Left renal pelvis (tissue), 4 donors: ENCODE measurements around the gene NFATC2. TPM values are rescaled to one million over a fixed set of nuclear protein-coding genes. Genes with fewer than 3 reads are reported as not detected.
A peak's percentile ranks its signal among the peaks of the same experiment; 100 is the strongest.

ENCODE experiments used
- DNase-seq, 4 donors: peaks; one replicate each; pipeline ENCODE4 v3.0.0-alpha.2; 2013; ENCODE audit warnings: low read depth in 4 of 4, low spot score in 3 of 4
- polyA plus RNA-seq, 4 donors: library from polyadenylated mRNA; unstranded; fragments of 120-200 nt; gene quantifications; one replicate each; pipeline ENCODE4 v1.2.1, GENCODE V29; 2013; ENCODE audit not compliant: insufficient read length in 4 of 4

The NFATC2 gene
- polyA plus RNA-seq, 4 donors: 2.0 to 3.4 (median 2.3) TPM

DNA sequence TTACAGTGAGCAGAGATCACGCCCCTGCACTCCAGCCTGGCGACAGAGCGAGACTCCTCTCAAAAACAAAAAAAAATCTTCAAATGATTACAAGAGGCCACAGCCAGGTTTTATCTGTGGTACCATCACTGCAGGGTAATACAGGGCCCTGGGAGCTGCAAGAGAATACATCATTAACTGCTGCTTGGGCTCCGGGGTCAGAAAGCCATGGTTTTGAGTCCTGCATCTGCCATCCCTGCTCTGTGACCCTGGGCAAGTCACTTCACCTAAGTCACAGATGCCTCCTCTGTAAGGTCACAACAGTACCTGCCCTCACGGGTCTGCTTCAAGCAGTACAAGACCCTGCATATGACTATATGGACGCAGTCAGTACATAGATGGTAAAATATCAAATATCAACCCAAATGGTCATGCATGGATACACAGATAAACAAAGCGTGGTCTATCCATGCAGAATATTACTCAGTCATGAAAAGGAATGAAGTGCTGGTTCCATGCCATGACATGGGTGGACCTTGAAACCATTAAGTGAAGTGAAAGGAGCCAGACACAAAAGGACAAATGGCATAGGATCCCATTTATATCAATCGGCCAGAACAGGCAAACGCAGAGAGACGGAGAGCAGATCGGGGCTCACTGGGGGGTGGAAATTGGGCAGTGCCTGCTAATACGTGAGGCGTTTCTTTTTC lies 83.6 kb downstream of the NFATC2 start:
- DNase-seq: no peak

- DNase-seq: no peak
Measured at GRCh38 chr20:51457533-51457932, 85.0 kb downstream of the NFATC2 start.

GRCh38 chr20:51456511-51457509 lies 85.7 kb downstream of the NFATC2 start:
- peak; percentile 44 to 69 (median 52) for DNase-seq

DNA sequence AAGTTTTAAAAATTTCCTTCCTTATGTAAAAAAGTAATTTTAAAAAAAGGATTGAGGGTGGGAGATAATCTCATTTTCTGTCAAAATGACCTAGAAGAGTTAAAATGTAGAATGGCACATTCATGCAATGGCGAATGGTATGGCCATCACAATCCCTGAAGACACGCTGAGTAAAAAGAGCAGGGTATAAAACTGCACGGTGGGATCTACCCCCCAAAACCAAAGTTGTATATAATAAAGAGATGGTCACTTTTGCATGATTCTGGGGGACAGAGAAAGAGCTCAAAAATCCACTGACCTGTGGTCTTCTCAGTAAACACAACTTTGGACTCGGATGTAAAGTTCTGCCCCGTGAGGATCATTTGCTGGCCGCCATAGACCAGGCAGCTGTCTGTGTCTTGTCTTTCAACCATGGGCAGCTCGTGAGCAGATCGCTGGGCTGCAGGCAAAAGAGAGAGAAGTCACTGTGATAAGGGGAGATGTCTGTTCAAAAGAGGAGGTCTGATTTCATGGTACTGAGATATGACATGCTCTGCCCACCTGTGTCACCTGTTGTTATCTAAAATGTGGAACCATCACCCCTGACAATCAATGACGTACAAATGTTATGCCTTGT lies 88.2 kb downstream of the NFATC2 start:
- no peak for DNase-seq

GRCh38 chr20:51452734-51453365 lies 89.7 kb downstream of the NFATC2 start:
- DNase-seq: no peak

DNA sequence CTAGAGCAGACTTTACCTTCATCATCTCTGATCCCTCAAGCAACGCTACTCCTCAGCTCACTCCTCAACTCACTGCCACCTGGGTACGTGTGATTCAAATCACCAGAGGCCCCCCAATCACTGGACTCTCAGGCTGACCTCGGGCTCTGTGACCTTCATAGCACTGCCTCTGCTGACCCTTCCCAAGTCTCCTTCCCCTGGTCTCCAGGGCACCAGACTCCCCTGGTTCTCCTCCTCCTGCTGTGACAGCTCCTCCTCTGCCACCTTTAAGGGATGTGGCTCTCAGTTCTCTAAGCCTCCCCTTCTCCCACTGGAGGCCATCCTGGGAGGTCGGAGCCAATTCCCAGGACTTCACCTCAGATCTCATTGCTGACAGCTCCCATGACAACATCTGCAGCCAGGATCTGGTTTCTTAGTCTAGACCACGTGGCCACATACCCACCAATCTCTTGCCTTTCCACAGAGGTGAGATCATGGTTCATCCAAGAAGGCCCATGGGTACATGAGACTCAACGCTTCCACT lies 90.4 kb downstream of the NFATC2 start:
- DNase-seq: no peak

DNA sequence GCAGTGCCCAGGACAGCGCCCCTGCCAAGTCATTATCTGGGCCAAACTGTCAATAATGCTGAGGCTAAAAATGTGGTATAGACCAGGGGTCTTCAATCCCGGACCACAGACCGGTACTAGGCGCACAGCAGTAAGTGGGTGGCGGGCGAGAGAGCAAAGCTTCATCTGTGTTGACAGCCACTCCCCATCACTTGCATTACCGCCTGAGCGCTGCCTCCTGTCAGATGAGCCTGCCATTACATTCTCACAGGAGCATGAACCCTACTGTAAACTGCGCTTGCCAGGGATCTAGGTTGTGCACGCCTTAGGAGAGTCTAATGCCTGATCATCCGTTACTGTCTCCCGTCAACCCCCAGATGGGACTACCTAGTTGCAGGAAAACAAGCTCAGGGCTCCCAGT lies 91.0 kb downstream of the NFATC2 start:
- DNase-seq: no peak

- DNase-seq: no peak
Measured at GRCh38 chr20:51450984-51451383, 91.5 kb downstream of the NFATC2 start.

- DNase-seq: no peak
Measured at GRCh38 chr20:51450221-51450712, 92.3 kb downstream of the NFATC2 start.

DNA sequence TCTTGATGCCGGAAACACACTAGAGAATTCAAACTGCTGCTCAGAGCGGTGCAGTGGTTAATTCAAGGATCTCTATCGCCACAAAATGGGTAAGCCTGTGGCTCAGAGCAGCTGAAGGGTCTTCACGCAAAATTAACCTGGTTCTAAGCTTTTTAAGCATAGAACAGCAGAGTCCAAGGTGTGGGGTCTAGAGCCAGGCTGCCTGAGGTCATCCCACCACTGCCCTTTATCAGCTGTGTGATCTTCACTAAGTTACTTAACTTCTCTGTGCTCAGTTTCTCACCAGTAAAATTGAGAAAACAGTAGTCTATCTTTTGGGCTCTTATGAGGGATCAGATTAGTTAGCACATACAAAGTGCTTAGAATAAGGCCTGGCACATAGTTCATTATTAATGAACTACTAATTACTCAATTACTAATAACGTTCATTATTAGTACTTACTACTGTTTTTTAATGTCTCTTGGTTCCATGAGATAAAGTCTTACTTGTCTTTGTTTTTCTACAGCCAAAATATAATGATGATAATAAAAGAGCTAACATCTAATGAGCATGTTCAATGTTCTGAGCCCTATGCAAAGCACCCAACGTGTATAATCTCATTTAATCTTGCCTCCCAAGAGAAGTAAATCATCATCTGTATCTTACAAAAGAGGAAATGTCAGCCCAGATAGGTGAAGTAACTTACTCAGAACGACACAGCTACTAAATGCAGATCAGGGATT lies 92.9 kb downstream of the NFATC2 start:
- DNase-seq: no peak

DNA sequence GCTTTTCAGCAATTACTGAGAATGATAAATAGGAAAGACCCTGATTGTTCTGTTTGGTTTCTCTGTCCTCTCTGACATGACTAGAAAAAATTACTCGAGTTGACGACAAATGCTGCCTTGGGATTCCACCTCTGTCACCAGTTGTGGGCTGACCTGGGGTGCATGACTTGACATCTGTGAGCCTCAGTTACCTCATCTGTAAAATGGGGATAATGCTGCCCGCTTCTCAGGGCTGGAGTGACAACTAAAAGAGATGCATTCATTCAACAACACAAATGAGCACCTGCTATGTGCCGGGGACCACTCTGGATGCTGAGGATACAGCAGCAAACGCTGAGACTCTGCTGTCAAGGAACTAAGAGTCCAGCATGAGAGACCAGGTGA lies 94.8 kb downstream of the NFATC2 start:
- DNase-seq: no peak

- no peak for DNase-seq
Measured at GRCh38 chr20:51447097-51447764, 95.3 kb downstream of the NFATC2 start.

- no peak for DNase-seq
Measured at GRCh38 chr20:51446656-51447055, 95.9 kb downstream of the NFATC2 start.

DNA sequence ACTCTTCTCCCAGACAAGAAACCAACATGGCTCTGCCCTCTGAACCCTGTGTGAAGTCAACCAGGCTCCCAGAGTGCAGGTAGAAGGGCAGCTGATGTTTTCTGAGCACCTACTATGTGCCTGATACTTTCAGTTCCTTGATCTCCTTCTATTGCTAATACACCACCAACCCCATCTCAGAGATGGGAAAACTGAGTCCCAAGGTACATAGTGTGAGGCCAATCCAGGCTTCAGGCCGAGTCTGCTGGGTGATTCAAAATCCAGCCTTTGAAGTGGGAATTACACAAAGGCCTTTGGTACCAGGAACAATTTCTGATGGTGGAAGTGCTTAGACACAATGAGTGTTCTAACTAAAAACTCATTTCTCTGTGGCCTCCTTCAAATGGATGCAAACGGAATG lies 96.3 kb downstream of the NFATC2 start:
- DNase-seq: no peak

DNA sequence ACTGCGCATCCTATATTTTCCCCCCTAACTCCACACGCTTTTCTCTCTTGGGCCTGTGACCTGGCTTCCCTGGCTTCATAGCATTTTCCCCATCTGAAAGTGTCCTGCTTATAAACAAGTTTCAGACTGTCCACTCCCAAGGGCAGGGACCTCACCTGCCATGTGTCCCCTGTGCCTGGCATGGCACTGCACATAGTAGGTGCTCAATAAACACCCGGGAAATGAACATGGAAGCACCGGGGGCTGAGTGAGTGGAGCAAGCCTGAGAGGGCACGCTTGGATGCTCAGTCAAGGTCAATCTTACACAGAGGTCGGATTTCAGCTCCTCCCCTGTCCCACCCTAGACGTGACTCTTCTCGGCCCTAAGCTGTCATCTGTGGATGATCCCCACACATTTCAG lies 96.9 kb downstream of the NFATC2 start:
- DNase-seq: no peak

- DNase-seq: no peak
Measured at GRCh38 chr20:51444922-51445438, 97.5 kb downstream of the NFATC2 start.

DNA sequence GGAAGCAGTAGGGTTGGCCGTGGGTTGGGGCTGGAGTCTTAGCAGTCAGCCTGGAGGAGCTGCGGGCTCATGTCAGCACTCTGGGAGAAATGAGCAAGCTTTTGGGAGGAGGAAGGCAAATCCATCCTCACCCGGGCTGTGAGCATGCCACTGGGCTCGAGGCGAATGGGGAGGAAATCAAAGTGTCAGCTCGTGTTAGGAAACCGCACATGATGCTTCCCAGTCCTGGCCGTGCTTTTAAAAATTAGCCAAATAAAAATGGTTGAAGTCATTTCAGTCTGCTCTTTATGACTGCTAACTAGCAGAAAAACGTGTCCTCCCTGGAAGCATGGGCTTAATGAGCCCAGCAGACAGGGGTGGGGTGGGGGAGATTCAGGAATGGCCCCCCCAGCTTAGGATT lies 98.1 kb downstream of the NFATC2 start:
- no peak for DNase-seq

DNA sequence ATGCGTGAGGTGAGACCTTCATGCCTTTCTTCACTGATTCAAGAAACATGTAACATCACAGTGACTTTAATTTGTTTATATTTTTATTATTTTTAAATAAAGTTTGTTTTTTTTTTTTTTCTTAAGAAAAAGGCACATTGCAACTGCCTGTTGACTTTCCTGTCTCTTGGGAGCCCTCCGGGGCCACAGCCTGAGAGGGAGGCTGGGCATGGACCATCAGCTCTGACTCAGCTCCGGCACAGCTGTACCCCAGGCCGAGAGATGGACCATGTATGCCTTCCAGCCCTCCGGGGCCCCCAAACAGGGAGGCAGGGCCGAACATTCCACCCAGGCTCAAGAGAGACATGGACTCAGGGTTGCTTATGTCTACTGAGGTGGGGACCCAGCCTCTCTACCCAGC lies 99.9 kb downstream of the NFATC2 start:
- DNase-seq: no peak

DNA sequence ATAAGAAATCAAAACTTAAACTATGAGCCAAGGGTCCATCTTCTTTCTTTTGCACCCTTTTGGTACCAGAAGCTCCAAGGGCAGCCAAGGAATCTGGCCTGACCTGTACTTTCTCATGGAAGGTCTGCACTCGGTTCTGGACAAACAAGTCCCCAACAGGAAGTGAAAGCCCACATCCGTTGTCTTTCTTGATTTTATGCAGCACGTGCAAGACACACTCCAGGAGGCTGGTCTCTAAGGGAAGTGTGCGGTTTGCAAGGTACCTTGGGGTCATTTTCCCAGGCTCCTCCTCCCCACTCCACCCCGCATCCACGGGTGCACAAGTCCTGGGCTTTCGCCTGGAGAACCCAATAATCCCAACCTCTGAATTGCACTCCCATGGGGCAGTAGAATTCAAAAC lies 101.9 kb downstream of the NFATC2 start:
- DNase-seq: no peak
